ENCODE data around the gene FTO.

FTO gene

DNA sequence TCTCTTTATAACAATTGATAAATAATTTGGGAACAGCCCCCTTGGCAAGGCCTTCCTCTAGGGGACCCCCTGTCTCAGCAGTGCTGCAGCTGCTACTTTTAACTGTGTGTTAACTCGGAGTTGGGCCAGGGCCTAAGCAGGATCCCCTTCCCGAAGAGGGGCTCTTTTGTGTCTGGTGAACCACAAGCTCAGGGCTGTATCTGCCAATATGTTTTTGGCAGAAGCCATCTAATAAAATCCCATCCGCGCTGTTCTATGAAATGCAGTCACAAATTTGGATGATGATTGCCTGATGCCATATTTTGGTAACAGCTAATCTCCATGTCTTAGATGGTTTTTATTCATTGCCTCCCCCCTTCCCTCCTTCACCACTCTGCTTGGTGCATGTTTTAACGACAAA lies 267.7 kb downstream of the FTO start:
- Histone ChIP-seq H3K27ac (ENCODE audit: low read length) (no peak overlapping the region), H3K27me3 (ENCODE audit: control insufficient read depth, insufficient read depth, low read length) (no peaks in the 10 kb centered on the region), H3K4me3 (ENCODE audit: low read length) (no peak overlapping the region), H3K9me3 (ENCODE audit: control insufficient read depth, insufficient read depth, low read length) (no peaks in the 10 kb centered on the region), H3K36me3 (ENCODE audit: control insufficient read depth, insufficient read depth, low read length) (no peaks in the 10 kb centered on the region), H3K4me1 (ENCODE audit: control insufficient read depth, insufficient read depth, low read length) (no peaks in the 10 kb centered on the region; the same call in 1 of the 2 replicates)
- no peak for DNase-seq (ENCODE audit: low read depth, low spot score)
- no CpG with 5 or more reads among the region's 5 CpGs for WGBS (ENCODE audit: insufficient coverage, insufficient read length)

DNA sequence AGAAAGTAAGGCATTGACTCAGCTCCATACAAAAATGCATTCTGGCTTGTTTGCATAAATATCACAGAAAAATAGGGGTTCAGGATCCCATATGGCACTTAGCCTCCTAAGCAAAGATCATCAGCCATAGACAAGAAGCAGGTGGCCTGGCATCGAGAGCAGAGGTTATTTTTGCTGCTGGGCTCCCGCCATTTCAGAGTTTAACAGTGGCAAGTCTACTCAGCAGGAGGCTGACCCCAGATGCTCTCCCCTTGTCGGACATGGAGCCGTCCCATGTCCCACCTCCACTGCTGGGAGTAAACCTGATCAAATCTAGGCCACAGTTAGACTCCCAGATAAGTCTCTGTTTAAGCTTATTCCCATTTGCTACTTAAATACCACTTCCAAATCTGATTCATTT lies 269.1 kb downstream of the FTO start:
- Histone ChIP-seq H3K36me3 (ENCODE audit: control insufficient read depth, insufficient read depth, low read length) (no peaks in the 10 kb centered on the region), H3K4me1 (ENCODE audit: control insufficient read depth, insufficient read depth, low read length) (no peaks in the 10 kb centered on the region; the same call in 1 of the 2 replicates), H3K27me3 (ENCODE audit: control insufficient read depth, insufficient read depth, low read length) (no peaks in the 10 kb centered on the region), H3K9me3 (ENCODE audit: control insufficient read depth, insufficient read depth, low read length) (no peaks in the 10 kb centered on the region), H3K27ac (ENCODE audit: low read length) (no peak overlapping the region), H3K4me3 (ENCODE audit: low read length) (no peak overlapping the region)
- no peak for DNase-seq (ENCODE audit: low read depth, low spot score)
- no CpG with 5 or more reads among the region's 4 CpGs for WGBS (ENCODE audit: insufficient coverage, insufficient read length)

DNA sequence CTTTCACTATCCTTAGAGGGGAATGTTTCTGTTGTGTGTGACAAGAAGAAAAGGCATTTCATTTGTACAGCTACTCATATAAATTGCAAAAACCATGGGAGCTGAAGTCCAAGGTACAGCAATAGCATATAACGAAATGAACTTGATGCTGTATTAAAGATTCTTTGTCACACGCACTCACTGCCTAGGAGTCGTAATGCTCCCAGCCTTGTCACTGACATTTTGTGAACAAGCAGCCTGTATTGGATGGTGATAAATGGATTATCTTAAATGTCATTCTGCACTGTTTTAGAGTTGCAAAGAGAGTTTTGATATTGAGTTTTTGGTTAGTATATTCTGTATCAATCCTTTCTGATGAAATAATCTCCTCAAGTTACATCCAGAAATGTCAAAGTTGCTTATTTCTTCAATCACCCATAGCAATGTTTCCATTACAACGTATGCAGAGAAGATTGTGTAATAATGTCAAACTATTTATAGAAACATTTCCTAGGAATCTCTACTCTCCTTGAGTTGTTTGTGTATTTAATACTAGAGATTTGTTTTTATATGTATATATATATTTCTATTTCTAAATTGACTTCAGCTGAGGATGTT lies 270.6 kb downstream of the FTO start:
- DNase-seq (ENCODE audit: low read depth, low spot score), result no peak
- Histone ChIP-seq H3K27ac (ENCODE audit: low read length) (no peak overlapping the region), H3K9me3 (ENCODE audit: control insufficient read depth, insufficient read depth, low read length) (no peaks in the 10 kb centered on the region), H3K4me3 (ENCODE audit: low read length) (no peak overlapping the region), H3K4me1 (ENCODE audit: control insufficient read depth, insufficient read depth, low read length) (no peaks in the 10 kb centered on the region), H3K27me3 (ENCODE audit: control insufficient read depth, insufficient read depth, low read length) (no peaks in the 10 kb centered on the region), H3K36me3 (ENCODE audit: control insufficient read depth, insufficient read depth, low read length) (no peaks in the 10 kb centered on the region)
- no CpG with 5 or more reads among the region's 4 CpGs for WGBS (ENCODE audit: insufficient coverage, insufficient read length)

DNA sequence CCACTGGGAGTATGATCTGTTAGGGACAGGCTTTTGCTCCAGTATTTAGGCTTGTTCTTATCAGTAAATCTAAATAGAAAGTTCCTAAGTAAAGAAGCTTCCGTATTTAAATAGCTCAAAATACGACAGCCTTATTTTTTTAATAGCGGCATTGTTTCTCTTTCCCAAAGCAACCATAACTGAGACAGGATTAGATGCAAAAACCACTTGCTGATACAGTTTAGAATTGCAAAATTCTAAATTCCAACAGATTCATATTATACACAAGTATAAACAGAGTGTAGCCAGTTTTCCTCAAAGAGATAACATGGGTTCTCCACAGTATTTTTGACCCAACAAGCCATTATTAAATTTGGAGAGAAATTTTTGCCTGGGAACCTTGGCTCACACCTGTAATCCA lies 276.7 kb downstream of the FTO start:
- H3K4me3 ChIP-seq (ENCODE audit: low read length), result no peak overlapping the region
- H3K27ac ChIP-seq (ENCODE audit: low read length), result no peak overlapping the region
- WGBS (ENCODE audit: insufficient coverage, insufficient read length), result no CpG with 5 or more reads among the region's 3 CpGs
- no peaks in the 10 kb centered on the region for H3K27me3 ChIP-seq (ENCODE audit: control insufficient read depth, insufficient read depth, low read length)
- H3K4me1 ChIP-seq (ENCODE audit: control insufficient read depth, insufficient read depth, low read length), result no peaks in the 10 kb centered on the region
- no peaks in the 10 kb centered on the region for H3K9me3 ChIP-seq (ENCODE audit: control insufficient read depth, insufficient read depth, low read length)
- no peaks in the 10 kb centered on the region for H3K36me3 ChIP-seq (ENCODE audit: control insufficient read depth, insufficient read depth, low read length)
- no peak for DNase-seq (ENCODE audit: low read depth, low spot score)

DNA sequence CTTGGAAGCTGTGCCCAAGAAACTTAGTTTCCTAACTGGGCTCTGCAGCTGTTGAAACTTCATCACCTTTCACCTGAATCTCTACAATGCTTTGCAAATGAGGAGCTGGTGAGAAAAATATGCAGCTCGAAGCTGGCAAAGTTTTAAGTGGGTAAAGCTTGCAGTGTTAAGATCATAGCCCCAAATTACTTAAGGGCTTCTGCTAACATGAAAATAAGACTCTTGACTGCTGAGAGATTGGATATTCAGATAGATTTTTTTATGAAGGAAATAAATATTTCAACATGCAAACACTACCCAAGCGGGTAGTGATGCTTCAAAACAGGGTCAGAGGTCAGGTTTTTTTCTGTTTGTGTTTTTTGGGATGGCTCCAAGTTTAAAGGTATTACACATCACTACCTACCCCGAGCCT lies 278.7 kb downstream of the FTO start:
- Histone ChIP-seq H3K27ac (ENCODE audit: low read length) (no peak overlapping the region), H3K9me3 (ENCODE audit: control insufficient read depth, insufficient read depth, low read length) (no peaks in the 10 kb centered on the region), H3K36me3 (ENCODE audit: control insufficient read depth, insufficient read depth, low read length) (no peaks in the 10 kb centered on the region), H3K4me1 (ENCODE audit: control insufficient read depth, insufficient read depth, low read length) (no peaks in the 10 kb centered on the region), H3K27me3 (ENCODE audit: control insufficient read depth, insufficient read depth, low read length) (no peaks in the 10 kb centered on the region), H3K4me3 (ENCODE audit: low read length) (no peak overlapping the region)
- no CpG with 5 or more reads among the region's 3 CpGs for WGBS (ENCODE audit: insufficient coverage, insufficient read length)
- no peak for DNase-seq (ENCODE audit: low read depth, low spot score)

DNA sequence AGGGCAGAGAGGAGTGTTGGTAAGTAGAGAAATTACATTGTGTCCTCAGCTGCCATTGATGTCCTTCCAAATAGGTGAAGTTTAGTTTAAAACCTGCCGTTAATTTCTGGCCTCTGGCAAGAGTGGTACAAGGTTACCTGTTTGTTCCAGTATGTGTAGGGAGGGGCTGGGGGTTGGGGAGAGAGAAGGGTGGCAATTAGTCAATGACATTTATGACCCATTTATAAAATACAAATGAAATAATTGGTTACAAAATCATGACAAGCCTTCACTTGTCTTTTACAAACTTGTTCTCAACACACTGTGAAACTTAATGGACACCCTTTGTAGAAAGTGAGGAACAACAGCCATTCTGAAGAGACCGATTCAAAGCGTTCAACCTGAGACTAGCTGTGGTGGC lies 281.0 kb downstream of the FTO start:
- no peaks in the 10 kb centered on the region for H3K36me3 ChIP-seq (ENCODE audit: control insufficient read depth, insufficient read depth, low read length)
- no peak for DNase-seq (ENCODE audit: low read depth, low spot score)
- H3K9me3 ChIP-seq (ENCODE audit: control insufficient read depth, insufficient read depth, low read length), result no peaks in the 10 kb centered on the region
- H3K27ac ChIP-seq (ENCODE audit: low read length), result no peak overlapping the region
- no peaks in the 10 kb centered on the region for H3K27me3 ChIP-seq (ENCODE audit: control insufficient read depth, insufficient read depth, low read length)
- no peak overlapping the region for H3K4me3 ChIP-seq (ENCODE audit: low read length)
- no peaks in the 10 kb centered on the region; the same call in 1 of the 2 replicates for H3K4me1 ChIP-seq (ENCODE audit: control insufficient read depth, insufficient read depth, low read length)
- WGBS (ENCODE audit: insufficient coverage, insufficient read length), result no CpG with 5 or more reads among the region's 3 CpGs

DNA sequence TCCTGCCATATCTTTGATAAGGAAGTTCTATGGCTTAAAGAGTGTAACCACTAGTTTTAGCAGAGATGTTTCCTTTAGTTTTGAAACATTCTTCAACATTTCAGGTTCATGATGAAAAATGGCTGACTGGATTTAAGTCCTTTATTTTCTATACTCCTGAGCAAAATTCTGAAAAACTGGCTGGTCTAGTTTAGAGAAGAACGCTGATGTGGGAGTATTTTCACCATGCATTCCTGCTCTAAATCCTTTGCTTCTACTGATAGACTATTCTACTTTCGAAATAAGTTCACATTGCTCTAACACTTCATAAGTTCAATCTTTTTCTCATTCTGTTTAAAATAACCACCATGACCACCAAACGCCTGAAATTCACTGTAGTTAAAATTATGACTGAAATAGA lies 281.9 kb downstream of the FTO start:
- Histone ChIP-seq H3K4me1 (ENCODE audit: control insufficient read depth, insufficient read depth, low read length) (no peaks in the 10 kb centered on the region; the same call in 1 of the 2 replicates), H3K27me3 (ENCODE audit: control insufficient read depth, insufficient read depth, low read length) (no peaks in the 10 kb centered on the region), H3K36me3 (ENCODE audit: control insufficient read depth, insufficient read depth, low read length) (no peaks in the 10 kb centered on the region), H3K27ac (ENCODE audit: low read length) (no peak overlapping the region), H3K4me3 (ENCODE audit: low read length) (no peak overlapping the region), H3K9me3 (ENCODE audit: control insufficient read depth, insufficient read depth, low read length) (no peaks in the 10 kb centered on the region)
- whole genome bisulfite sequencing (ENCODE audit: insufficient coverage, insufficient read length), result no CpG with 5 or more reads among the region's 3 CpGs
- DNase-seq (ENCODE audit: low read depth, low spot score), result no peak

DNA sequence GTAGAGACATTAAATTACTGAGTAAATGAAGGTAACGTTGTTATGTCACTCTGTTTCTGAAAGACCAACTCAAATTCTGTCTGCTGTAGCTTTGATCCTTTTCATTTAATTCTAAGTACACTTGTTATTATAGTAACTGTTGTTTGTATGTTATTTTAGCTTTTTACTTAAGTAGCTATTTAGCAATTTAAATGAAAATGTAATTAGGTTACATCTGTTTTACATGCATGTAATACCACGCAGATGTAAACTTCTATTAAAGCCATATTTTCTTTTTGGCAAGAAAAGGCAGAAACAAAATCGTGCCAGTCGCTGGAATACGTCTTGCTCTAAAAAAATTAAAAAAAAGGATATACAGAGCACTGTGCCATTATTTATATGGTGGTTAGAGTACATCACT lies 282.8 kb downstream of the FTO start:
- Histone ChIP-seq H3K36me3 (ENCODE audit: control insufficient read depth, insufficient read depth, low read length) (no peaks in the 10 kb centered on the region), H3K27ac (ENCODE audit: low read length) (no peak overlapping the region), H3K9me3 (ENCODE audit: control insufficient read depth, insufficient read depth, low read length) (no peaks in the 10 kb centered on the region), H3K4me3 (ENCODE audit: low read length) (no peak overlapping the region), H3K27me3 (ENCODE audit: control insufficient read depth, insufficient read depth, low read length) (no peaks in the 10 kb centered on the region), H3K4me1 (ENCODE audit: control insufficient read depth, insufficient read depth, low read length) (no peaks in the 10 kb centered on the region; the same call in 1 of the 2 replicates)
- no peak for DNase-seq (ENCODE audit: low read depth, low spot score)
- no CpG with 5 or more reads among the region's 5 CpGs for WGBS (ENCODE audit: insufficient coverage, insufficient read length)

DNA sequence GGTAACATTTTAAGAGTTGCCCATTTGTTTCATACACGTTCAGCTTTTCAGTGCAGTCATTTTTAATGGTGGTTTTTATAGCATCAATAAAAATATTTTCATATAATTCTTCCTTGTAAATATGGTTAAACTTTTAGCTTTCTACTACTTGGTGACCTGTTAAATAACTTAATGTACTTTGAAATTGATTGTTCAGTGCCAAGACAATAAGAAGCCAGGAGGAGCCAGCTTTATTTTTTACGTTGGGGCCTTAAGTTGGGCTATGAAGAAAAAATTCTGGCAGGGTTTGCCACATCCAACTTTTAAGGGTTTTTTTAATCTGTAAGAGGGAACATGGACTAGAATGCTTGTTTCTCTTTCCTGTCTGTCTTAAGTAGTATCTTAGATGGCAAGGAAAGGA lies 284.2 kb downstream of the FTO start:
- no CpG with 5 or more reads among the region's 2 CpGs for WGBS (ENCODE audit: insufficient coverage, insufficient read length)
- no peak for DNase-seq (ENCODE audit: low read depth, low spot score)
- H3K4me3 ChIP-seq (ENCODE audit: low read length), result no peak overlapping the region

DNA sequence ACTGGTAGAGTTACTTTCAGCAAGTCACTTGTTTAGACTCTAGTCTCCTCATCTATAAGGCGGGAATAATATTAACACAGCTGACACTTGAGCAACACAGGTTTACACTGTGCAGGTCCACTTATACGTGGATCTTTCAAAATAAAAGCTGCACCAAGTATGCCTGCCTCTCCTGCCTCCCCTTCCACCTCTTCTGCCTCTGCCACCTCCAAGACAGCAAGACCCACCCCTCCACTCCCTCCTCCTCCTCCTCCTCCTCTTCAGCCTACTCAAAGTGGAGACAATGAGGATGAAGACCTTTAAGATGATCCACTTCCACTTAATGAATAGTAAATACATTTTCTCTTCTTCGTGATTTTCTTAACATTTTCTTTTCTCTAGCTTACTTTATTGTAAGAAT lies 285.6 kb downstream of the FTO start:
- WGBS (ENCODE audit: insufficient coverage, insufficient read length), result no CpG with 5 or more reads among the region's 3 CpGs

More for the DNA sequence above, 284.2 kb downstream of the FTO start:
- H3K4me1 ChIP-seq (ENCODE audit: control insufficient read depth, insufficient read depth, low read length), result no peaks in the 10 kb centered on the region; the same call in none of the 2 replicates
- no peaks in the 10 kb centered on the region for H3K27me3 ChIP-seq (ENCODE audit: control insufficient read depth, insufficient read depth, low read length)
- no peak overlapping the region for H3K27ac ChIP-seq (ENCODE audit: low read length)
- no peaks in the 10 kb centered on the region for H3K36me3 ChIP-seq (ENCODE audit: control insufficient read depth, insufficient read depth, low read length)
- H3K9me3 ChIP-seq (ENCODE audit: control insufficient read depth, insufficient read depth, low read length), result no peaks in the 10 kb centered on the region

DNA sequence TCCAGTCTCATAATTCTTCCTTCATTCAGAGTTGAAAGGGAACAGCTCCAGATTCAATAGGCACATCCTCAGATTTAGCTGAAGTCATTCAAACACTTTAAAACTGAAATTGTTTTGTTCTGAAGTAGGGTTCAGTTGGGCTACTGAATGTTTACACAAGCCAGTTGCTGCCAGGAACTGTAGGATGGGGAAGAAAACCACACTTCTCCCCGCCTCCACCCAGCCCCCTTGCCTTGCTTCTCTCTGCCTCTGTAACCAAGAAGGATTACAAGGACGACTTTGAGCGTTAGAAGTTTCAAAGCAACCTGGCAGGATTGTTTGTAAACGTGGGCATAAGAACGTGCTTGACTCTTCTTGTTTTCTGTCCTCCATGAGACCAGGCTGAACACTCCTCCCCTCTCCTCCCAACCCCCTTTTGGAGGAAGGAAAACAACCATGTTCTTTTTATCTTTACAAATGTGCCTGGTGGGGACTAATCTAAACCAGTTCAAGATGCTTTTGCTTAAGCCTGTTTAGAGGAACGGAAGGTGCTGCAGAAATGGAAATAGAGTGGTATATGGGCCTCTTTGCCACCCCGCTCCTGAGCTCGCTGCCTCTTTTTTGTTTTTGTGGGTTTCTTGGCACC lies 287.9 kb downstream of the FTO start:
- Histone ChIP-seq H3K4me3 (ENCODE audit: low read length) (no peak overlapping the region), H3K27me3 (ENCODE audit: control insufficient read depth, insufficient read depth, low read length) (no peaks in the 10 kb centered on the region), H3K9me3 (ENCODE audit: control insufficient read depth, insufficient read depth, low read length) (no peaks in the 10 kb centered on the region), H3K4me1 (ENCODE audit: control insufficient read depth, insufficient read depth, low read length) (no peaks in the 10 kb centered on the region; the same call in none of the 2 replicates), H3K27ac (ENCODE audit: low read length) (no peak overlapping the region), H3K36me3 (ENCODE audit: control insufficient read depth, insufficient read depth, low read length) (no peaks in the 10 kb centered on the region)
- DNase-seq (ENCODE audit: low read depth, low spot score), result no peak
- WGBS (ENCODE audit: insufficient coverage, insufficient read length), result no CpG with 5 or more reads among the region's 8 CpGs

More for the DNA sequence above, 285.6 kb downstream of the FTO start:
- no peaks in the 10 kb centered on the region for H3K27me3 ChIP-seq (ENCODE audit: control insufficient read depth, insufficient read depth, low read length)
- H3K9me3 ChIP-seq (ENCODE audit: control insufficient read depth, insufficient read depth, low read length), result no peaks in the 10 kb centered on the region
- H3K36me3 ChIP-seq (ENCODE audit: control insufficient read depth, insufficient read depth, low read length), result no peaks in the 10 kb centered on the region
- no peak overlapping the region for H3K27ac ChIP-seq (ENCODE audit: low read length)
- no peaks in the 10 kb centered on the region; the same call in none of the 2 replicates for H3K4me1 ChIP-seq (ENCODE audit: control insufficient read depth, insufficient read depth, low read length)
- no peak for DNase-seq (ENCODE audit: low read depth, low spot score)
- H3K4me3 ChIP-seq (ENCODE audit: low read length), result no peak overlapping the region

All from iPS DF 6.9 (cell line).